Fibroblast of mammary gland (primary cell): ENCODE results near the gene SLC44A2.

ENCODE experiments used
- DNase-seq: peaks from one replicate; pipeline ENCODE4 v3.0.0-alpha.2; 2010; ENCODE audit warnings: low read depth
- H3K4me3 ChIP-seq: 2 replicates; pipeline ENCODE4 v1.5.1; 2011; ENCODE audit warnings: low read depth, mild to moderate bottlenecking, low read length, moderate library complexity; ENCODE audit not compliant: control insufficient read depth
- CTCF ChIP-seq: conservative IDR thresholded peaks from 2 replicates; pipeline ENCODE4 v1.5.1; 2011; ENCODE audit warnings: low read depth, low read length, inconsistent platforms; ENCODE audit not compliant: control insufficient read depth, insufficient read depth

SLC44A2 gene

DNA sequence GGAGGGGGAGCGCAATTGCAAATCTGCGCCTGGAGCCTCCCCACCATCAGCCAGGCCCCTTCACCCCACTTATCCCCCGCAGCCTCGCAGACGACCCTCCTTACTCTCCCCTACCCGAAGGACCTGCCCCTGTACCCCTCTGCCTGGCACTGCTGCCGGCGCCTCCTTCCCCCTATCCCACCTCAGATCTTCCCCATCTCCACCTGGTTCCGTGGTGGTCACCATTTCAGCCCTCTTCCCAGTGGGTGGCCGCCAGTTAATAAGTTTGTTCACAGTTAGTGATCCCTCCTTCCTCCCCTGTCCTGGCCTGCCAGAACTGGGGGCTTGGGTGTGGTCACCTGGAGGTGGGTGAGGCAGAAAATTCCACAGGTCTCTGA, 397 bp downstream of the SLC44A2 start:
- peak overlapping the region; percentile 54 for H3K4me3 ChIP-seq
- TF ChIP-seq CTCF, result no peak
- no peak for DNase-seq

- H3K4me3 ChIP-seq, result no peak overlapping the region
- DNase-seq, result no peak
- TF ChIP-seq CTCF, result no peak
These were observed 6.5 kb downstream of the SLC44A2 start for GRCh38 chr19:10631874-10632273.

- no peak for TF ChIP-seq CTCF
- DNase-seq, result no peak
- H3K4me3 ChIP-seq, result no peak overlapping the region
These were observed 9.1 kb downstream of the SLC44A2 start for GRCh38 chr19:10634430-10634829.

DNA sequence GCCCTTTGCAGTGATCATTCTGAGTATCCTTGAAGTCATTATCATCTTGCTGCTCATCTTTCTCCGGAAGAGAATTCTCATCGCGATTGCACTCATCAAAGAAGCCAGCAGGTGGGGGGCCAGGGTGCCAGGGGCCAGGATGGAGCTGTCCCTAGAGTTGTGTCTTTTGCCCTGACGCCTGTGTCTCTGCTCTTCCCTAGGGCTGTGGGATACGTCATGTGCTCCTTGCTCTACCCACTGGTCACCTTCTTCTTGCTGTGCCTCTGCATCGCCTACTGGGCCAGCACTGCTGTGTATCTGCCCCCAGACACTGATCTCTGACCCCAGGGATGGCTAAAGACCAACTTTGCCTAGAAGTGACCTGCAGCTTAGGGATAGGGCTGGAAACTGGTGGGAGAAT, 9.6 kb downstream of the SLC44A2 start:
- H3K4me3 ChIP-seq, result no peak overlapping the region
- no peak for TF ChIP-seq CTCF
- no peak for DNase-seq

DNA sequence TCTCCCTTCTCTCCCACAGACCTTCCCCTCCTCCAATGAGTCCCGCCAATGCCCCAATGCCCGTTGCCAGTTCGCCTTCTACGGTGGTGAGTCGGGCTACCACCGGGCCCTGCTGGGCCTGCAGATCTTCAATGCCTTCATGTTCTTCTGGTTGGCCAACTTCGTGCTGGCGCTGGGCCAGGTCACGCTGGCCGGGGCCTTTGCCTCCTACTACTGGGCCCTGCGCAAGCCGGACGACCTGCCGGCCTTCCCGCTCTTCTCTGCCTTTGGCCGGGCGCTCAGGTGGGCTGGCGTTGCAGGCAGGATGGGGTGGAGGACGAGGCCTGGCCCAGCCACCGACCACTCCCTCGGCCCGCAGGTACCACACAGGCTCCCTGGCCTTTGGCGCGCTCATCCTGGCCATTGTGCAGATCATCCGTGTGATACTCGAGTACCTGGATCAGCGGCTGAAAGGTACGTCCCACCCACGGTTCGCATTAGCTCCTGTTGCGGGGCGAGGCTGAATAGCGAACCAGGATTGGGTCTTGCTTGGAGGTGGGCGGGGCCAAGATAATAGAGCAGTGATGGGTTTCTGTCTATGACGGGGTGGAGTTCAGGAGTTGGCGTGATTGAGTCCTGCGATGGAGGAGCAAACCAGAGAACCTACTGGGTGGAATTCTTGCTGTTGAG, 11.1 kb downstream of the SLC44A2 start:
- DNase-seq, result no peak
- H3K4me3 ChIP-seq, result no peak overlapping the region
- TF ChIP-seq CTCF, result no peak

DNA sequence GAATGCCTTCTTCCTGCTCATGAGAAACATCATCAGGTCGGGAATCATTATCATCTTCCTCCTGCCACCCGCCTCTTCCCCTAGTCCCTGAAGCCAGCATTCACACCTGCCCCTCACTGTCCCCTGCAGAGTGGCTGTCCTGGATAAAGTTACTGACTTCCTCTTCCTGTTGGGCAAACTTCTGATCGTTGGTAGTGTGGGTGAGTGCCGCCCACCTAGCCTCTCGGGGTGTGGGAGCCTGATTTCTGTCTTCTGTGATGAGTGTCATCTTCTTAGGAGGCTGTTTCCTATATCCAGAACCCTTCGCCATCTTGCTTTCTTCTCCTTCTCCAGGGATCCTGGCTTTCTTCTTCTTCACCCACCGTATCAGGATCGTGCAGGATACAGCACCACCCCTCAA, 12.5 kb downstream of the SLC44A2 start:
- DNase-seq, result no peak
- no peak for TF ChIP-seq CTCF
- no peak overlapping the region for H3K4me3 ChIP-seq

DNA sequence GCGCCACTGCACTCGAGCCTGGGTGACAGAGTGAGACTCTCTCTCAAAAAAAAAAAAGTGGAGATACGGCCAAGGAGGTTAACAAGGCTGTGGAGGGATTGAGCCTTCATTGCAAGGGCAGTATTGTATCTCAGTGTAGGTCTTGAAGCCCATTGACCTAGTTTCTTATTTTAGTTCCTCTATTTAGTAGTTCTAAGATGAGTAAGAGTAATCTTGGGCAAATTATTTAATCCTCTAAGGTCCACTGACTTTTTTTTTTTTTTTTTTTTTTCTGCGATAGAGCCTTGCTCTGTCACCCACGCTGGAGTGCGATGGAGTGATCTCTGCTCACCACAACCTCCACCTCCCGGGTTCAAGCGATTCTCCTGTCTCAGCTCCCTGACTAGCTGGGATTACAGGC, 14.5 kb downstream of the SLC44A2 start:
- H3K4me3 ChIP-seq, result no peak overlapping the region
- no peak for DNase-seq
- no peak for TF ChIP-seq CTCF
